GM23338 (cell line): ENCODE results near the gene TTLL5.

ENCODE experiments used
- CTCF ChIP-seq, 2 experiments: fragments of 200-600 bp in 1 of 2; sonication (generic) in 1 of 2; conservative IDR thresholded peaks; 2 replicates each; pipeline versions ENCODE4 v1.5.1 to v1.6.1; 2016 to 2017; ENCODE audit warnings: antibody characterized with exemption in 2 of 2, low read depth in 2 of 2, mild to moderate bottlenecking in 2 of 2, moderate library complexity in 1 of 2
- JUNB ChIP-seq: IDR thresholded peaks from one replicate; pipeline ENCODE4 v1.6.1; 2016; ENCODE audit warnings: antibody characterized with exemption; ENCODE audit not compliant: unreplicated experiment
- POLR2AphosphoS5 ChIP-seq: IDR thresholded peaks from 2 replicates; pipeline ENCODE4 v1.6.1; 2016; ENCODE audit warnings: antibody characterized with exemption, low read depth

GRCh38 chr14:75771595-75771994 is 110.5 kb downstream of the TTLL5 start:
- TF ChIP-seq JUNB (no peak), CTCF (conservative IDR thresholded peaks at IDR 0.05; ENCODE audit: low read depth in 2 of 2) (no peak), POLR2AphosphoS5 (no peak)
